WTC11 (cell line): ENCODE results near the gene HTT-AS. TPM values are rescaled to one million over a fixed set of nuclear protein-coding genes. Genes with fewer than 3 reads are reported as not detected.

Experiments
- ATAC-seq: fragments of 200-7000 bp; cut with Tn5 transposase; 2 replicates; pipeline ENCODE4 v1.10.0; 2021; ENCODE audit warnings: mild to moderate bottlenecking, moderate library complexity
- CTCF ChIA-PET: fragments of 300-600 bp; sonication (Branson Sonifier 250); formaldehyde crosslinking; loops from one replicate; lab custom pipeline; 2021; ENCODE audit warnings: antibody characterized with exemption; lab: Charles Lee
- POLR2A ChIA-PET: fragments of 350-600 bp; sonication (Branson Sonifier 250); formaldehyde crosslinking; loops from one replicate; lab custom pipeline; 2021; ENCODE audit warnings: antibody characterized with exemption; lab: Charles Lee
- DNase-seq: peaks from one replicate; pipeline ENCODE4 v3.0.0; 2021; ENCODE audit warnings: low spot score
- H3K27ac Mint-ChIP-seq: 2 replicates; pipeline ENCODE4 v1.8.0; 2021; ENCODE audit warnings: mixed read lengths
- H3K27me3 Mint-ChIP-seq: 2 replicates; pipeline ENCODE4 v1.8.0; 2021; ENCODE audit warnings: low read depth, mild to moderate bottlenecking, moderate library complexity, mixed read lengths
- H3K36me3 Mint-ChIP-seq: 2 replicates; pipeline ENCODE4 v1.8.0; 2021; ENCODE audit warnings: mixed read lengths
- H3K4me1 Mint-ChIP-seq: 2 replicates; pipeline ENCODE4 v1.8.0; 2022; ENCODE audit warnings: mixed read lengths
- H3K4me3 Mint-ChIP-seq: 2 replicates; pipeline ENCODE4 v1.8.0; 2021; ENCODE audit warnings: mild to moderate bottlenecking, moderate library complexity, mixed read lengths
- H3K9me3 Mint-ChIP-seq: 2 replicates; pipeline ENCODE4 v1.8.0; 2021; ENCODE audit warnings: mixed read lengths
- ATF1 ChIP-seq: sonication (generic); formaldehyde crosslinking; IDR thresholded peaks from 2 replicates; pipeline ENCODE4 v1.8.1; 2023; ENCODE audit warnings: mild to moderate bottlenecking, moderate library complexity, missing genetic modification reagents
- CREB1 ChIP-seq: sonication (generic); formaldehyde crosslinking; IDR thresholded peaks from 2 replicates; pipeline ENCODE4 v1.8.0; 2023; ENCODE audit warnings: mild to moderate bottlenecking, missing genetic modification reagents
- FOXP1 ChIP-seq: sonication (generic); formaldehyde crosslinking; IDR thresholded peaks from 2 replicates; pipeline ENCODE4 v1.8.0; 2022; ENCODE audit warnings: missing genetic modification reagents, mild to moderate bottlenecking, moderate library complexity, borderline replicate concordance
- NFATC4 ChIP-seq: fragments of 250-450 bp; sonication (Bioruptor Pico); IDR thresholded peaks from 2 replicates; pipeline ENCODE4 v1.9.0; 2021; ENCODE audit warnings: mild to moderate bottlenecking
- PRRX2 ChIP-seq: fragments of 250-450 bp; sonication (Bioruptor Pico); IDR thresholded peaks from 2 replicates; pipeline ENCODE4 v1.8.0; 2021; ENCODE audit warnings: mild to moderate bottlenecking
- TCF7 ChIP-seq: sonication (generic); formaldehyde crosslinking; IDR thresholded peaks from 2 replicates; pipeline ENCODE4 v1.8.0; 2022; ENCODE audit warnings: mild to moderate bottlenecking, low read depth, missing genetic modification reagents, moderate library complexity
- ZNF232 ChIP-seq: sonication (generic); formaldehyde crosslinking; IDR thresholded peaks from 2 replicates; pipeline ENCODE4 v1.8.0; 2022; ENCODE audit warnings: mild to moderate bottlenecking, missing genetic modification reagents
- ZNF317 ChIP-seq: sonication (generic); formaldehyde crosslinking; IDR thresholded peaks from 2 replicates; pipeline ENCODE4 v1.8.1; 2023; ENCODE audit warnings: low read depth, mild to moderate bottlenecking, moderate library complexity, missing genetic modification reagents, borderline replicate concordance
- total RNA-seq: library from RNA; stranded (reverse); gene quantifications from 3 replicates; pipeline ENCODE4 v1.2.3, GENCODE V29; 2021
- TF ChIP-seq, protein P1 (sequence below): sonication (generic); formaldehyde crosslinking; IDR thresholded peaks from 2 replicates; pipeline ENCODE4 v1.8.1; 2023; ENCODE audit warnings: mild to moderate bottlenecking, missing genetic modification reagents
- TF ChIP-seq, protein P2 (sequence below): fragments of 250-450 bp; sonication (Bioruptor Pico); IDR thresholded peaks from 2 replicates; pipeline ENCODE4 v1.8.0; 2021; ENCODE audit warnings: mild to moderate bottlenecking
- TF ChIP-seq, protein P3 (sequence below): fragments of 250-450 bp; sonication (Bioruptor Pico); IDR thresholded peaks from 2 replicates; pipeline ENCODE4 v1.9.0; 2021; ENCODE audit warnings: moderate library complexity, mild to moderate bottlenecking, inconsistent platforms, borderline replicate concordance
- TF ChIP-seq, protein P4 (sequence below): fragments of 250-450 bp; sonication (Bioruptor Pico); conservative IDR thresholded peaks from 2 replicates; pipeline ENCODE4 v1.9.0; 2021; ENCODE audit warnings: mild to moderate bottlenecking
- TF ChIP-seq, protein P5 (sequence below): fragments of 250-450 bp; sonication (Bioruptor Pico); IDR thresholded peaks from 2 replicates; pipeline ENCODE4 v1.9.0; 2021; ENCODE audit warnings: mild to moderate bottlenecking, borderline replicate concordance
- TF ChIP-seq, protein P6 (sequence below): sonication (generic); formaldehyde crosslinking; IDR thresholded peaks from 2 replicates; pipeline ENCODE4 v1.8.1; 2022; ENCODE audit warnings: missing genetic modification reagents, borderline replicate concordance

The HTT-AS gene
- total RNA-seq, 1 experiment from 2014 or later, result not detected

DNA sequence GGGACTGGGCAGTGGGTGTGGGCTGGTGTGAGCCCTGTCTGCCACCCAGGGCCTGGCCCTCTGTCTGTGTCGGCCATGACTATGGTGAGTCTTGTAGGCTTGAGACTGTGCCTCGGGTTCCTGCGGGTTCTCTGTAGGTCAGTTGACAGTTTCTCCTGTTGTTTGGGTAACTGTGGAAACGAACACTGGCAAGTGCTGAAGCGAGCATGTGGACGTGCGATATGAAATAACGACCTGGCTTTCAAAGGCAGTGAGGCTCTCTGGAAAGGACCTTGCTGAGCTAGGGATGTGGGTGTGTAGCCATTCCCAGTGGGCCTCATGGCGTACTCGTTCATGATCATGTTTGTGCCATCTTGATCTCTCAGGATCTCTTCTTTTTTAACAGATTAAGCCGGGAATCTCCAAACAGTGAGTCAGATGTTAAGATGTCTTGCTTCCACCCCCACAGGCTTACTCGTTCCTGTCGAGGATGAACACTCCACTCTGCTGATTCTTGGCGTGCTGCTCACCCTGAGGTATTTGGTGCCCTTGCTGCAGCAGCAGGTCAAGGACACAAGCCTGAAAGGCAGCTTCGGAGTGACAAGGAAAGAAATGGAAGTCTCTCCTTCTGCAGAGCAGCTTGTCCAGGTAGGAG lies 41.4 kb upstream of the HTT-AS start (continued):
- TF ChIP-seq, protein P1, sequence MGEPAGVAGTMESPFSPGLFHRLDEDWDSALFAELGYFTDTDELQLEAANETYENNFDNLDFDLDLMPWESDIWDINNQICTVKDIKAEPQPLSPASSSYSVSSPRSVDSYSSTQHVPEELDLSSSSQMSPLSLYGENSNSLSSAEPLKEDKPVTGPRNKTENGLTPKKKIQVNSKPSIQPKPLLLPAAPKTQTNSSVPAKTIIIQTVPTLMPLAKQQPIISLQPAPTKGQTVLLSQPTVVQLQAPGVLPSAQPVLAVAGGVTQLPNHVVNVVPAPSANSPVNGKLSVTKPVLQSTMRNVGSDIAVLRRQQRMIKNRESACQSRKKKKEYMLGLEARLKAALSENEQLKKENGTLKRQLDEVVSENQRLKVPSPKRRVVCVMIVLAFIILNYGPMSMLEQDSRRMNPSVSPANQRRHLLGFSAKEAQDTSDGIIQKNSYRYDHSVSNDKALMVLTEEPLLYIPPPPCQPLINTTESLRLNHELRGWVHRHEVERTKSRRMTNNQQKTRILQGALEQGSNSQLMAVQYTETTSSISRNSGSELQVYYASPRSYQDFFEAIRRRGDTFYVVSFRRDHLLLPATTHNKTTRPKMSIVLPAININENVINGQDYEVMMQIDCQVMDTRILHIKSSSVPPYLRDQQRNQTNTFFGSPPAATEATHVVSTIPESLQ (CRISPR knock-in tag), result no peak
- TF ChIP-seq ZNF232 (CRISPR knock-in tag), result no peak
- TF ChIP-seq CREB1 (CRISPR knock-in tag), result no peak
- no peak for TF ChIP-seq TCF7
- TF ChIP-seq PRRX2 (CRISPR knock-in tag), result no peak
- TF ChIP-seq ZNF317 (CRISPR knock-in tag), result no peak
- TF ChIP-seq NFATC4 (CRISPR knock-in tag), result no peak

DNA sequence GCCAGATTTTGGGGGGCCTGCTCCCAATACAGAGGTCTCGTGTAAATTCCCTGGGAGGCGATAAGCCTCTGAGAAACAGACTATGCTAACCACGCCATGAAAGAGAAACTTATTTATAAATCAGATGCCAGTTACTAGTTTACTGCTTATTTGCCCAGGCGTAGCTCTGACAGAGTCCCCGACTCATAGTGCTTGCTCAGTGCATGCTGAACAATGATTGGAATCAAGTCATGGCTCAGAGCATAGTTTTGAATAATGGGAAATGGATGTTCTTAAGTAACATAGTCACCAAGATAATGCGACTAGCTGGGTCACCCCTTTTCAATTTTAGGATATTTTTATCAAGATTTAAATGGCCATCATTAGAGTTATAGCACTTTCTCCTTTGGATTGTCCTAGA lies 40.0 kb upstream of the HTT-AS start:
- TF ChIP-seq PRRX2 (CRISPR knock-in tag), result no peak
- TF ChIP-seq, protein P2, sequence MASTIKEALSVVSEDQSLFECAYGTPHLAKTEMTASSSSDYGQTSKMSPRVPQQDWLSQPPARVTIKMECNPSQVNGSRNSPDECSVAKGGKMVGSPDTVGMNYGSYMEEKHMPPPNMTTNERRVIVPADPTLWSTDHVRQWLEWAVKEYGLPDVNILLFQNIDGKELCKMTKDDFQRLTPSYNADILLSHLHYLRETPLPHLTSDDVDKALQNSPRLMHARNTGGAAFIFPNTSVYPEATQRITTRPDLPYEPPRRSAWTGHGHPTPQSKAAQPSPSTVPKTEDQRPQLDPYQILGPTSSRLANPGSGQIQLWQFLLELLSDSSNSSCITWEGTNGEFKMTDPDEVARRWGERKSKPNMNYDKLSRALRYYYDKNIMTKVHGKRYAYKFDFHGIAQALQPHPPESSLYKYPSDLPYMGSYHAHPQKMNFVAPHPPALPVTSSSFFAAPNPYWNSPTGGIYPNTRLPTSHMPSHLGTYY (CRISPR knock-in tag), result no peak
- TF ChIP-seq ATF1, result no peak
- TF ChIP-seq, protein P3, sequence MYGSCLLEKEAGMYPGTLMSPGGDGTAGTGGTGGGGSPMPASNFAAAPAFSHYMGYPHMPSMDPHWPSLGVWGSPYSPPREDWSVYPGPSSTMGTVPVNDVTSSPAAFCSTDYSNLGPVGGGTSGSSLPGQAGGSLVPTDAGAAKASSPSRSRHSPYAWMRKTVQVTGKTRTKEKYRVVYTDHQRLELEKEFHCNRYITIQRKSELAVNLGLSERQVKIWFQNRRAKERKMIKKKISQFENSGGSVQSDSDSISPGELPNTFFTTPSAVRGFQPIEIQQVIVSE (CRISPR knock-in tag), result no peak
- TF ChIP-seq, protein P4, sequence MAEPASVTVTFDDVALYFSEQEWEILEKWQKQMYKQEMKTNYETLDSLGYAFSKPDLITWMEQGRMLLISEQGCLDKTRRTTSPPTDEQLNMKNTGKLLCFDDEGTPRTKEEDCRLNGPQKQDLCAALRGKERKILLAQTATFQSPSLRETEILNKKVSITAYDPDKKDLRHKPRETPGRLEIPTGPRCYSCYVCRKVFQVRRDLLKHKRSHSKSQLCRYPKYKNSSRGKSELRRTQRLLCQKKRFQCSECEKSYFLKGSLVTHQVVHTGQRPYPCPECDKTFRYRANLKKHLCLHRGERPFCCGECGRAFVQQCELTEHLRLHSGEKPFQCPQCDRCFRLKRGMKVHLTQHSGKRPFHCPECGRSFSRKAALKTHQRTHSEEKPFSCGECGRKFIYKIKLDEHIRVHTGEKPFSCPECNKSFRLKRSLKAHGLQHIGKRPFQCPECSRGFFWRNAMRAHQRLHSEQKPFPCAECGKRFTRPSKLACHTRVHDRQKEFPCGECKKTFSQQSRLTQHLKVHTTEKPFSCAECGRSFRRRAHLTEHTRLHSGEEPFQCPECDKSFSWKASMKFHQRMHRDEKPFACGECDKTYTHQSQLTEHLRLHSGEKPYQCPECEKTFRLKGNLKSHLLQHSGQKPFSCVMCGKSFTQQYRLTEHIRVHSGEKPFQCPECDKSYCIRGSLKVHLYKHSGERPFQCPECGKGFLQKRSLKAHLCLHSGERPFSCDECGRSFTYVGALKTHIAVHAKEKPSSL, result no peak
- TF ChIP-seq FOXP1 (CRISPR knock-in tag), result no peak
- TF ChIP-seq, protein P5, sequence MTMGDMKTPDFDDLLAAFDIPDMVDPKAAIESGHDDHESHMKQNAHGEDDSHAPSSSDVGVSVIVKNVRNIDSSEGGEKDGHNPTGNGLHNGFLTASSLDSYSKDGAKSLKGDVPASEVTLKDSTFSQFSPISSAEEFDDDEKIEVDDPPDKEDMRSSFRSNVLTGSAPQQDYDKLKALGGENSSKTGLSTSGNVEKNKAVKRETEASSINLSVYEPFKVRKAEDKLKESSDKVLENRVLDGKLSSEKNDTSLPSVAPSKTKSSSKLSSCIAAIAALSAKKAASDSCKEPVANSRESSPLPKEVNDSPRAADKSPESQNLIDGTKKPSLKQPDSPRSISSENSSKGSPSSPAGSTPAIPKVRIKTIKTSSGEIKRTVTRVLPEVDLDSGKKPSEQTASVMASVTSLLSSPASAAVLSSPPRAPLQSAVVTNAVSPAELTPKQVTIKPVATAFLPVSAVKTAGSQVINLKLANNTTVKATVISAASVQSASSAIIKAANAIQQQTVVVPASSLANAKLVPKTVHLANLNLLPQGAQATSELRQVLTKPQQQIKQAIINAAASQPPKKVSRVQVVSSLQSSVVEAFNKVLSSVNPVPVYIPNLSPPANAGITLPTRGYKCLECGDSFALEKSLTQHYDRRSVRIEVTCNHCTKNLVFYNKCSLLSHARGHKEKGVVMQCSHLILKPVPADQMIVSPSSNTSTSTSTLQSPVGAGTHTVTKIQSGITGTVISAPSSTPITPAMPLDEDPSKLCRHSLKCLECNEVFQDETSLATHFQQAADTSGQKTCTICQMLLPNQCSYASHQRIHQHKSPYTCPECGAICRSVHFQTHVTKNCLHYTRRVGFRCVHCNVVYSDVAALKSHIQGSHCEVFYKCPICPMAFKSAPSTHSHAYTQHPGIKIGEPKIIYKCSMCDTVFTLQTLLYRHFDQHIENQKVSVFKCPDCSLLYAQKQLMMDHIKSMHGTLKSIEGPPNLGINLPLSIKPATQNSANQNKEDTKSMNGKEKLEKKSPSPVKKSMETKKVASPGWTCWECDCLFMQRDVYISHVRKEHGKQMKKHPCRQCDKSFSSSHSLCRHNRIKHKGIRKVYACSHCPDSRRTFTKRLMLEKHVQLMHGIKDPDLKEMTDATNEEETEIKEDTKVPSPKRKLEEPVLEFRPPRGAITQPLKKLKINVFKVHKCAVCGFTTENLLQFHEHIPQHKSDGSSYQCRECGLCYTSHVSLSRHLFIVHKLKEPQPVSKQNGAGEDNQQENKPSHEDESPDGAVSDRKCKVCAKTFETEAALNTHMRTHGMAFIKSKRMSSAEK (CRISPR knock-in tag), result no peak
- TF ChIP-seq, protein P6, sequence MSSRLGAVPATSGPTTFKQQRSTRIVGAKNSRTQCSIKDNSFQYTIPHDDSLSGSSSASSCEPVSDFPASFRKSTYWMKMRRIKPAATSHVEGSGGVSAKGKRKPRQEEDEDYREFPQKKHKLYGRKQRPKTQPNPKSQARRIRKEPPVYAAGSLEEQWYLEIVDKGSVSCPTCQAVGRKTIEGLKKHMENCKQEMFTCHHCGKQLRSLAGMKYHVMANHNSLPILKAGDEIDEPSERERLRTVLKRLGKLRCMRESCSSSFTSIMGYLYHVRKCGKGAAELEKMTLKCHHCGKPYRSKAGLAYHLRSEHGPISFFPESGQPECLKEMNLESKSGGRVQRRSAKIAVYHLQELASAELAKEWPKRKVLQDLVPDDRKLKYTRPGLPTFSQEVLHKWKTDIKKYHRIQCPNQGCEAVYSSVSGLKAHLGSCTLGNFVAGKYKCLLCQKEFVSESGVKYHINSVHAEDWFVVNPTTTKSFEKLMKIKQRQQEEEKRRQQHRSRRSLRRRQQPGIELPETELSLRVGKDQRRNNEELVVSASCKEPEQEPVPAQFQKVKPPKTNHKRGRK (CRISPR knock-in tag), result no peak
- Mint-ChIP-seq H3K36me3 (peaks cover 96% of the 10 kb centered on the region), H3K9me3 (peaks cover 19% of the 10 kb centered on the region), H3K27me3 (no peaks in the 10 kb centered on the region), H3K4me3 (no peak overlapping the region), H3K27ac (no peak overlapping the region), H3K4me1 (peaks cover 5% of the 10 kb centered on the region; the same call in 1 of the 2 replicates)
- DNase-seq, result no peak
- ATAC-seq, result no peak
- ChIA-PET POLR2A (no interaction called here), CTCF (no interaction called here)
